Left cardiac atrium (tissue), 4 donors: Measurements from ENCODE around the gene PLEK. TPM values are rescaled to one million over a fixed set of nuclear protein-coding genes. Genes with fewer than 3 reads are reported as not detected.
"Not testable (repeated sequence)": the region's sequence is repeated elsewhere in the genome, so short reads cannot be mapped to it uniquely, and the experiment has no call there.

Experiments
- ATAC-seq, 2 donors: fragments of 200-7000 bp; cut with Tn5 transposase; one replicate each; pipeline ENCODE4 v1.9.1; 2020; ENCODE audit warnings: mild to moderate bottlenecking in 2 of 2, moderate library complexity in 2 of 2
- DNase-seq: peaks from one replicate; pipeline ENCODE4 v3.0.0-alpha.2; 2020
- intact Hi-C, 2 donors: fragments of 100-400 bp; cut with DNase I; formaldehyde crosslinking; loops; one replicate each; pipeline versions ENCODE4 v1.14.1 to v1.15.1; 2022 to 2023
- total RNA-seq, 2 donors: library from RNA; stranded (reverse); fragmentation: NEBNext Ultra II Directional; extraction: Animal tissue kit (Norgen Biotek cat#: 25700); gene quantifications; one replicate each; pipeline ENCODE4 v1.2.1, GENCODE V29; 2021
- donor health status: DM: no; HTN: yes; CAD: no.
- donor health status: DM: no; HTN: yes; CAD: no; lungs with severe emphysema.
- donor health status: DM: yes; HTN: yes; CAD: no.
- donor health status: Dilated cardiomyopathy.

PLEK gene
- total RNA-seq, 2 donors from 2014 or later, result 7.3 to 21.5 TPM

DNA sequence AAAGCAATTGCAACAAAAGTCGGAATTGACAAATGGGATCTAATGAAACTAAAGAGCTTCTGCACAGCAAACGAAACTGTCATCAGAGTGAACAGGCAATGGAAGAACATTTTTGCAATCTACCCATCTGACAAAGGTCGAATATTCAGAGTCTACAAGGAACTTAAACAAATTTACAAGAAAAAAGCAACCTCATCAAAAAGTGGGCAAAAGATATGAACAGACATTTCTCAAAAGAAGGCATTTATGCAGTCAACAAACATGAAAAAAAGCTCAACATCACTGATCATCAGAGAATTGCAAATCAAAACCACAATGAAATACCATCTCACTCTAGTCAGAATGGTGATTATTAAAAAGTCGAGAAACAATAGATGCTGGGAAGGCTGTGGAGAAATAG is 16.0 kb upstream of the PLEK start:
- ATAC-seq, intact Hi-C loops, DNase-seq: not testable (repeated sequence)

DNA sequence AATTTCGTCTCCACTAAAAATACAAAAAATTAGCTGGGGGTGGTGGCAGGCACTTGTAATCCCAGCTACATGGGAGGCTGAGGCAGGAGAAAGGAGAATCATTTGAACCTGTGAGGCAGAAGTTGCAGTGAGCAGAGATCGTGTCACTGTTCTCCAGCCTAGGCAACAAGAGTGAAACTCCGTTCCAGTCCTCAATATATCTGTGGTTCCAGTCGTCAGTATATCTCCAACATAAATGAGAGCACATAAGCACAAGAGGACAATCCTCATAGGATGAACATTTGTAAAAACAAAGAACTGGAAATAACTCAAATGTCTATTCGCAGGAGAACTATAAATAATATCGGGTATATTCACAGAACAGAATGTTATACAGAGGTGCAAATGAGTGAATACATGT is 13.1 kb upstream of the PLEK start:
- intact Hi-C loops, result no loop called here
- DNase-seq (no peak), ATAC-seq (no peak)

DNA sequence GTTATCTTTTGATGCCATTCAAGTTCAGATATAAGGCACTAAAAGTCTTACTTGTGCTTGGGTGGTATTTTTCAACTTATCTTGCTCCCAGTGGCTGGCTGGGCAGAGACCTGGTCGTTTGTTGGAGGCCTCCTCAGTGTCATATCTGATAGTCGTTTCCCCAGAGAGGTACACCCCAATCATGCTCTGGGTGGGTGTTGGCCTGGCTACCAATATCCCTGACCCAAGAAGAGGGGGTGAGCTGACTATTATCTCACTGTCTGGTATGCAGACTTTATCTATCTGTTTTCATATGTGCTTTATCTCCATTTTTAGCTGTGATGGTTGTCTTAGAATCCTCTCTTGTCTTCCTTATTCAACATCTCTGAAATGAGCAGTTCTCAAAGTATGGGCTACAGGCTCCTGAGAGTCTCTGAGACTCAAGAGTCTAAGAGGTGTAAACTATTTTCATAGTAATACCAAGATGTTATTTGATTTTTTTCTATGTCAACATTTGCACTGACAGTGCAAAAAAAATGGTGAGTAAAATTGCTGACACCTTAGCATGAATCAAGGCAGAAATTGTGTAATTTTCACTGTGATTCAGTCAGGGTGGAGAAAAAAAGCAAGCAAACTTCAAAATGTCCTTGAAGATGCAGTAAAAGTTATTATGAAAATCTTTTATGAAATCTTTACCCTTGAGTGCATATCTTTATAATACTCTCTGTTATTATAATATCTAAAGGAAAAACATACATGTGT is 12.3 kb upstream of the PLEK start:
- ATAC-seq (peak in 1 of 2 donors; percentile 36), DNase-seq (no peak)
- intact Hi-C loops, result no loop called here

DNA sequence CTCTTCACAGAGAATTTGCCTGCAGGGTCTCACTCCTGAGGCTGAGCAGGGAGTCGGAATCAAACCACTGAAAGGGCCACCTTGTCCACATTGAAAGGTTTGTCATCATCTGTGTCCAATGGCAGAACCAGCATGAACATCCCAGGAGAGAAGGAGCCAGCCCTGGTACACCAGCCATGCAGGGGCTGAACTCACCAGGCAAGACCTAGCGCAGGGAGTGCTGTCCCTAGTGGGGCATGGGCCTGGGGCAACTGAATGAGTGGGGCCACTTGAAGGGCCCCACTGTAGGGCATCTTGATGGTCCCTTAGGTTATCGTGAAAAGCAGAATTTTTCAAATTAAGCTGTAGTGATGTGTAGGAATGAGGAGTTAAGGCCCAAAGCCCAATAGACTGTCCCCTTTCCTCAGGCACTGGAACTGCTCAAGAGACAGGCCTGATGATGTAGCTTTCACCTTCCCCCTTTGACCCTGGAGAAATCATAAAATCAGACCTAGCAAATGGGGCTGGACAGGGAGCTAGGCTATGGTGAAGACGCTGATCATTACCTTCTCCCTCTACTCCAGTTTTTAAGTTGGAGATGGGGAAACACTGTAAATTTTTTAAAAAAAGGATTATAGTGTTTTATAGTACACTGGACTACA is 8.4 kb upstream of the PLEK start:
- DNase-seq (no peak), ATAC-seq (no peak)
- intact Hi-C loops, result no loop called here

DNA sequence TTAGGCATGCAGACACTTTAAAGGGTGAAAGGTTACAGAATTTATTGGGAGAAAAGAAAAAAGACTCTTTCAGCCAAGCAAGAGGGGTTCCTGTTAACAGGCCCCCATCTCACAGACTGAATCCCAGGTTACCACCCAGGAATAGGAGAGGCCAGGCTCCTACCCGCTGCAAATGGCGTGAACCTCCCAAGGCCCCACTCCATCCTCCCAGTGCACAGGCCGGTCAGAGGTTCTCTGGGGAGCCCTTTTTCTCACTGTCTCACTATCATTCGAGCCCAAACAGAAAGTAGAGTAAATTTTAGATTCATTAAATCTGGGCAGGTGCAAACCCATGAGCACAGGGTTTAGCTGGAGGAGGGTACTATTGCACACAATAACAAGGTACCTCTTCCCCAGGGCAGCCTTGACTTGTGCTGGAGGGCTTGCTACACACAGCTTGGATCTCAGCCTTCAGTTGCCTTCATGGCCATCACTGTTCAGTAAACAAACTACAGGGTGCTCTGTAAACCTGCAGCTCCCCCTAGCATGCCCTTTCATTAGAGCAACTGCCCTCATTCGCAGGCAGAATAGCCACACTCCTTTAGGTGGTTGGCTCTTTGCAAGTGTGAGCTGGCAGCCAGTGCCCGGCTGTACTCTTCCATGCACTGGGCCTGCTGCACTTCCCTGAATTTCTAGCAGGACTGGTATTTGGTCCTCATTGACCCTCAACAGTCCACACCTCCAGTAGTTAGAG is 7.3 kb upstream of the PLEK start:
- ATAC-seq, result peak; percentile 75 to 88
- DNase-seq, result peak; percentile 30
- intact Hi-C loops, result no loop called here

DNA sequence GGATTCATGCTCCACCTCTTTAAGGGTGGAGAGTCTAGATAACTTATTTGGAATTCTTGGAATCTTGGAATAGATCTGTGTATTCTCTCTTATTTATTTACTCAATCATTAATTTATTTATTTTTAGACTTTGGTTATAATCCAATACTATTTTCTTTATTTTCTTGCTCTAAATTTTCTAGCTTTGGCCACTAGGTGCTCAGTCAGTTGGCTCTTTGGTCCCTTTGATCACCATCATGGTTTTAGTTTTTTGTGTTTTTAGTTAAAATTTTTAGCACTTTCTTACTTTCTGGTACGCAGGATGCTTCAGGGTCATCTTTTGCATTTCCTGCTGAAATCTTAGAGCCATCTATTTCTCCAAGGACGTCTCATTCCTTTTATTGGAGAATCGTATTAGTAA is 5.2 kb upstream of the PLEK start:
- DNase-seq (no peak), ATAC-seq (no peak)
- intact Hi-C loops, result loop anchor here in 1 of 2 donors (5.0 kb wide), 1 partner anchor 82 kb away; no protein-coding TSS in a partner anchor

DNA sequence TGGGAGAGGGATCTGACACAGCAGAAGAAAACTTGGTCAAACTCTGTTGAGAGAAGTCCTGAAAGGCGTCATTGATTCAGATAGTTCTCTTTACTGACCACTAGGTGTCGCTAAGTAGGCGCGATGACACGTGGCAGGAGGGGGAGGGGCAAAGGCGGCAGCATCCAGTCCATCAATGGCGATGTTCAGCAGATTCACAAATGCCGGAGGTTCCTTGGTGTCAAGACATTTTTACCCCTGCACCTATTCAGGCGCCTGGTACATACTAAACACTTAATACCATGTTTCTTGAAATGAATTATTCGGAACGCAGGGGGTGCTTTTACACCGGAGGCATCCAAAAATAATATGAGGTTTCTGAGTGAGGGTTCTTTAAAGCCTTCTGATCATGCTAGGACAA is 3.0 kb upstream of the PLEK start:
- ATAC-seq (peak; percentile 65 to 79), DNase-seq (peak; percentile 84)
- intact Hi-C loops, result loop anchor here in 1 of 2 donors (5.0 kb wide), 1 partner anchor 80 kb away; no protein-coding TSS in a partner anchor

DNA sequence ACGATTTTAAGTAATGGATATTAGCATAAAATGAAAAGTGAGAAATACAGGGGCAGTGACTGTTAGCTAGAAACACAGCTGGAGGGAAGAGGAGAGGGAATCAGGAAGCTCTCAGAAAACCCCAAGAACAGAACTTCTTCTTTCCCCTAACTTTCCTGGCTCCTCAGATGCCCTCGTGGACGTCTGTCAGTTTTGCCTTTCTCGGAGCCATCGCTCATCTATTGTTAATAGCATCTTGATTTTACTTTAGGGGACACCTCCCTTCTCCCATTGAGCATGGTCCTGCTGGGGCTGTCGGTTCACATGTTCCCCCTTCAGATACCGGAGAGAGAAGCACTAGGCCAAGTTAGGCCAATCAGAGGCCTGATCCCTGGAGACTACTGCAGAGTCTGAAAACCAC is 2.3 kb upstream of the PLEK start:
- DNase-seq, result no peak
- no peak for ATAC-seq
- intact Hi-C loops, result loop anchor here in 1 of 2 donors (5.0 kb wide), 1 partner anchor 80 kb away; no protein-coding TSS in a partner anchor

DNA sequence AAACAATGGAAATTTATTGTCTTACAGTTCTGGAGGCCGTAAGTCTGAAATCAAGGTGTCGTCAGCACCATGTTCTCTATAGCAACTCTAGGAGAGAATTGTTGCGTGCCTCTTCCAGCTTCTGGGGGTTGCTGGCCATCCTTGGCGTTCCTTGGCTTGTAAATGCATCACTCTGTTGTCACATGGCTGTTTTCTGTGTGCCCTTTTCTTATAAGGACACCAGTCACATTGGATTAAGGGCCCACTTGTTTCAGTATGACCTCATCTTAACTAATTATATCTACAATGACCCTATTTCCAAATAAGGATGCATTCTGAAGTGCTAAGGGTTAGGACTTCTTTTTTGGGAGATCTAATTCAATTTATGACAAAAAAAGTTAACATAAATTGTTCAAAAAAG is 1.4 kb upstream of the PLEK start:
- no peak for ATAC-seq
- DNase-seq, result no peak
- intact Hi-C loops, result loop anchor here in 1 of 2 donors (5.0 kb wide), 1 partner anchor 79 kb away; no protein-coding TSS in a partner anchor

DNA sequence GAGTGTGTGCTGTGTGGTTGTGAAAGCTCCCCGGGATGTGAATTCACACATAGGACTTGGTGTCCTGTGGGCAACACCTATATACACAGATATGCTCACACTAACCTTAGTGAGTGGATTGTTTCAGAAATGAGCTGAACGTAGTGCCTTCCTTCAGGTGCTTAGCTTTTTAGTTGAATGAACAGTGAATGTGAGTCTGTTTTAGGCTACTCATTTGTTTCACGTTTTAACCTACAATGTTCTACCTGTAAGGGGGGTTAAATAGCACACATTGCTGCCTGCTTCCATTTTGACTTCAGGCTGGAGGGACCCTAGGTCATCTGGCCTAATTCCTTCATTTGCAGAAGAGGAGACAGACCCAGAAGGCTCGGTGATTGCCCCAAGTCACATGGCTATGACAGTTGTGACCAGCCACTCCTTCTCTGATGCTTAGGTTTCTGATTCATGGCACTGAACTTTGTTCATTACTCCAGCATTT is 1.0 kb downstream of the PLEK start:
- intact Hi-C loops, result loop anchor here in 1 of 2 donors (5.0 kb wide), 1 partner anchor 71 kb away; no protein-coding TSS in a partner anchor
- ATAC-seq, result peak in 1 of 2 donors; percentile 54
- DNase-seq, result no peak

DNA sequence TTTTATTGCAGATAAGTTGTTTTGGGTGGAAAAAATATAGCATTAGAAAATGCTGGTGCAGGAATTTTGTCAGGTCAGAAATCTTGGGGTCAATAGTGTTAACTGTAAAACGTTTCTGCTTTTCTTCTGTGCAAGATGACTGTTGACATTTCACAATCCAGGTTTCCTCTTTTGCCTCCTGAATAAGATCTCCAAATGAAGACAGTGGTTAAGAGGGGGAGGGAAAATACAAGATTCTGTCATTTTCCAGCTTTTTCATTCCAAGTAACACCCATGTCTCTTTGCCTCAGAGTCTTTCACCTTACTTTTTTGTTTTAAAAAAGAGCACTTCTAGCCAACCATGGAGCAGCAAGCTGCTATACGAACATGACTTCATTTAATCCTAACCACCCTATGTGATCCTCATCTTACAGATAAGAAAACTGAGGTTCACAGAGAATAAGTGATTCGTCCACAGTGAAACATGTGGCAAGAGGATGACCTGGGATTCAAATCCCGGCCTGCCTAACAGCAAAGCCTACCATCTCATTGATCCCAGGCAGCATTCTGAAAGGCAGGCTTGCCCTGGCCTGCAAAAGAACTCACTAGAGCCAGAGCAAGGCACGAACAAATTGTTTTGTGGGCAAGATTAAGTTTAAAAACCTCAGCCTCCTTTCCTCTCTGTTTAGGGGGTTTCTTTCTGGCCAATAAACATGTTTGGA is 3.0 kb downstream of the PLEK start:
- intact Hi-C loops, result loop anchor here in 1 of 2 donors (5.0 kb wide), 1 partner anchor 69 kb away; no protein-coding TSS in a partner anchor
- ATAC-seq (peak in 1 of 2 donors; percentile 28), DNase-seq (no peak)

DNA sequence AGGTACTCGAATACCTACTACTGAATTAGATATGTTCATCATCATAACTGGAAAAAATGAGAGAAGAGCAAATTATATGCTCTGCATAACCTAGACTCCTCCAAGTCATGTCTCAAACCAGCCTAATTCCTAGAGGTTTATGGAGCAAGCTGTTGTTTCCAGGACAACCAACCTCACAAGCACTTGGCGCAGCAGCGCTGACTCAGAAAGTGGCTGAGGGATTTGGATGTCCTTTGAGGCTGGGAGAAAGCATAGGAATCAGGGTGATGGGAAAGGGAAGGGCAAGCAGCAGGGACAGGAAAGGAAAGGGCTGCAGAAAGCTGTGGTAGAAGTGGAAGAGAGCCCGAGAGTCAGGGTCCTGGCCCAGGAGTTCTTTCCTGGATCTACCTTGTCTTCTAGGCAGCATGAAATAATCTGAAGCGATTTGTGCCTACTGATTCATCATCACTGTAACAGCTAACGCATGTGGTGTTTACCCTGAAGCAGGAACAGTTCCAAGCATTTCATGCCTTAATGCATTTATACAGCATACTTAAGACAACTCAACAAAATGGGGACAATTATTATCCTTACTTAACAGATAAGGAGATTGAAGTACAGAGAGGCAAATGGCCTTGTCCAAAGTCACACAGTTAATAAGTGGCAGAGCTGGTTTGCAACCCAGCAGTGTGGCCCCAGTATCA is 3.7 kb downstream of the PLEK start:
- DNase-seq, result no peak
- peak in 1 of 2 donors; percentile 8 for ATAC-seq
- intact Hi-C loops, result loop anchor here in 1 of 2 donors (5.0 kb wide), 1 partner anchor 69 kb away; no protein-coding TSS in a partner anchor

DNA sequence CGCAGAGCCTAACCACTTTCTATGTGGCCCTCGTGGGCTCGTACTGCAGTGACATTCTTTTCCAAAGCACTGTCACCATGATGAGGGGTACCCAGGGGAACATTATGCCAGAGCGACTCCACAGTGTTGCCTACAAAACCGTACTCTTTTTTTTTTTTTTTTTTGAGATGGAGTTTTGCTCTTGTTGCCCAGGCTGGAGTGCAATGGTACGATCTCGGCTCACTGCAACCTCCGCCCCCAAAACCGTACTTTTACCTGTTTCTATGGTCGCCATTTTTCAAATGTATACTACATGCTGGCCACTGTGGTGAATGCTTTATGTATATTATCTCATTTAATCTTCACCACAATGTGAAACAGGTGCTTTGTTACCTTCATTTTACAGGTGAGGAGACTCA is 4.3 kb downstream of the PLEK start:
- DNase-seq (no peak), ATAC-seq (no peak)
- intact Hi-C loops, result loop anchor here in 1 of 2 donors (5.0 kb wide), 1 partner anchor 68 kb away; no protein-coding TSS in a partner anchor

DNA sequence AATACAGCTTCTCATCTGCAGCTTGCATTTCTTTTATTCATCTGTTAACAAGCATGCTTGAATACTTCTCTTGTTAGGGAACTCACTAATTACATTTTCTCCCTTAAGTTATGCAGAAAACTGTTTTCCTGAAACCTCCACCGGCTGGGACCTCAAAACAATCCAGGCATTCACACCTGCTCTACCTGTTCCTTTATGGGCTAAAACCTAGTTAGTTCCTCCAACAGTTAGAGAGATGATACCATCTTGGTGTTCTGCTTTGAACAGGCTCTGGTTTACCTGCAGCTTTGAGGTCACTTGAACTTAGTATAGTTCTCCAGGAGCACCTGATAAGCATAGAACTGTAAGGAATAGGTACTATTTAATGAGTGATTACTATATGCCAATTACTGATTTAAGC is 6.1 kb downstream of the PLEK start:
- intact Hi-C loops, result no loop called here
- ATAC-seq (no peak), DNase-seq (no peak)

DNA sequence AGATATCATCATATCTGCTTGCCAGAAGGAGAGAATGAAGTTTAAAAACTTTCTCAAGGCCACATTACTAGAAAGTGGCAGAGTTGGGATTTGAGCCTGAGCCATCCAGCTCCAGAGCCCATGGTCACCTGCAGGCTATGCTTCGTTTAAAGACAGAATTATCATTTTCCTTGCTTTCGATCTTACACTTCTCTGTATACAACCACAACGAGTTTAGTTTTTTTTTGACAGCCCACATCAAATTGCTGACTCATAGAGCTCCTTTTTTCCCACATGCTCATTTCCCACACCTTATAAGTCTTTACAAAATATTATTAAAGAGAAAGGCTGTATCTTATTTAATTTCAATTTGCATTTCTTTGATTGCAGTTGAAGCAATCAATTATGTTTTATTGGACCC is 6.5 kb downstream of the PLEK start:
- ATAC-seq (no peak), DNase-seq (no peak)
- intact Hi-C loops, result no loop called here

DNA sequence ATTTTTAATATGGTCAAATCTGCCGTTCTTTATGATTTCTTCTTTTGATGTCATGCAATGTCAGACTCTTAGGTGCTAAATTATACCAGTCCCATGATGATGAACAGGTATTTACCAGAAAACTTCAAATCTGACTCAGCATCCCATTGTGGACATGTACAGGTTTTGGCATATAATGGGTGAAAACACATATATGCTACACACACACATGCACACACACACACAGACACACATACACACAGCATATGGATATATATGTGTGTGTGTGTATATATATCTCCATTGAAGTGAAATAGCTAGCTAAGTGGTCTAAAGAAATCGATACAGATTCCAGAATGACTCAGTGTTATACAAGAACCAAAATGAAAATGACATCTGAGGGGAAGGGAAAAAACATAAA is 7.4 kb downstream of the PLEK start:
- DNase-seq (no peak), ATAC-seq (no peak)
- intact Hi-C loops, result no loop called here

DNA sequence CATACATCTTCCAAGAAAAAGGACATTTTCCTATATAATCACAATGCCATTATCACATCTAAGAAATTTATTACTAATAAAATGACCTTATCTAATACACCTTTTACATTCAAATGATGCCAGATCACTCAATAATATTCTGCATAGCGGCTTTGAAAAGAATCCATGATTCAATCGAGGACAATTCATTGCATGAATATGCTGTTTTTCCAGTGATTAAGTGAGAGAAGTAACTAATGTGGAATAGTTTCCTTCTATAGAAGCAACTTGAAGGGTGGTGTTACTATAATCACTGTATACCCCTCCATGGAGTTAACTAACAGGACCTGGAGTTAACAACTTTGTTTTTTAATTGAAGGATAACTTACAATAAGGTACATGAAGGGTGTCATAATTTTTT is 9.1 kb downstream of the PLEK start:
- intact Hi-C loops, result no loop called here
- no peak for ATAC-seq
- DNase-seq, result no peak

DNA sequence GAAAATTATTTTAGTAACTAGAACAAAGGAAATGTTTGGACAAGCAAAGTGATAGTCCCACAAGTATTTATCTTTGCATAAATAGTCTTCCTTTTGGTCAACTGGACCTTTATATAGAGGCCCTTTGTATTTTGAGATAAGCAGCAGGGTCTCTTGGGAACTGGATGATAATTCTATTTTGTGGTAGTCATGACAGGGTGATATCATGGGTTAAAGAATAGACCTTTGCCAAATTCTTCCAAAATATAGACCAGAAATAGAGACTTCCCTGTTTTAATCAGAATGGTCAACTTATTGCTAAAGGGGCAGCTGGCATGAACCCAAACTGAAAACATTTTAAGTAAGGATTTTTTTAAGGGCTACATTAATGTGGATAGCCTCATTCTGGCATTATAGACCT is 10.5 kb downstream of the PLEK start:
- DNase-seq (no peak), ATAC-seq (no peak)
- intact Hi-C loops, result no loop called here
